Activated CD4-positive, alpha-beta T cell treated with anti-CD3 and anti-CD28 coated beads, Interleukin-2, amount 50 U/mL, for 24 hours (primary cell): Measurements from ENCODE around the gene ANP32B.
A peak's percentile ranks its signal among the peaks of the same experiment; 100 is the strongest.

ENCODE experiments used
- DNase-seq, 2 donors: peaks; one replicate each; pipeline ENCODE4 v3.0.0-alpha.2; 2020; ENCODE audit warnings: low read depth in 1 of 2, low spot score in 1 of 2

Gene ANP32B

GRCh38 chr9:98021306-98022040, 38.3 kb downstream of the ANP32B start:
- no peak for DNase-seq

DNA sequence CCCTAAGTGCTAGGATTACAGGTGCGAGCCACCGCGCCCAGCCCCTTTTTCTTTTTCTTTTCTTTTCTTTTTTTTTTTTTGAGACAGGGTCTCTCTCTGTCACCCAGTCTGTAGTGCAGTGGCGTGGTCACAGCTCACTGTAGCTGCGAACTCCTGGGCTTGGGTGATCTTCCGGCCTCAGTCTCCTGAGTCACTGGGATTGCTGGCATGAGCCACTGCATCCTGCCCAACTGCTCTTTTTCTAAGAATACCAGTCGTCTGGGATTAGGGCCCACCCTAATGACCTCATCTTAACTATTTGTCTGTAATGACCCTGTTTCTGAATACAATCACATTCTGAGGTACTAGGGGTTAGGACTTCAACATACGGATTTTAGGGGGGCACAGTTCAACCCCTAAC, 39.3 kb downstream of the ANP32B start:
- no peak for DNase-seq

- DNase-seq: no peak
These were observed 41.6 kb downstream of the ANP32B start for GRCh38 chr9:98024702-98025101.

GRCh38 chr9:98031169-98031568, 48.0 kb downstream of the ANP32B start:
- no peak for DNase-seq

- no peak for DNase-seq
These were observed 48.8 kb downstream of the ANP32B start for GRCh38 chr9:98031935-98032334.

DNA sequence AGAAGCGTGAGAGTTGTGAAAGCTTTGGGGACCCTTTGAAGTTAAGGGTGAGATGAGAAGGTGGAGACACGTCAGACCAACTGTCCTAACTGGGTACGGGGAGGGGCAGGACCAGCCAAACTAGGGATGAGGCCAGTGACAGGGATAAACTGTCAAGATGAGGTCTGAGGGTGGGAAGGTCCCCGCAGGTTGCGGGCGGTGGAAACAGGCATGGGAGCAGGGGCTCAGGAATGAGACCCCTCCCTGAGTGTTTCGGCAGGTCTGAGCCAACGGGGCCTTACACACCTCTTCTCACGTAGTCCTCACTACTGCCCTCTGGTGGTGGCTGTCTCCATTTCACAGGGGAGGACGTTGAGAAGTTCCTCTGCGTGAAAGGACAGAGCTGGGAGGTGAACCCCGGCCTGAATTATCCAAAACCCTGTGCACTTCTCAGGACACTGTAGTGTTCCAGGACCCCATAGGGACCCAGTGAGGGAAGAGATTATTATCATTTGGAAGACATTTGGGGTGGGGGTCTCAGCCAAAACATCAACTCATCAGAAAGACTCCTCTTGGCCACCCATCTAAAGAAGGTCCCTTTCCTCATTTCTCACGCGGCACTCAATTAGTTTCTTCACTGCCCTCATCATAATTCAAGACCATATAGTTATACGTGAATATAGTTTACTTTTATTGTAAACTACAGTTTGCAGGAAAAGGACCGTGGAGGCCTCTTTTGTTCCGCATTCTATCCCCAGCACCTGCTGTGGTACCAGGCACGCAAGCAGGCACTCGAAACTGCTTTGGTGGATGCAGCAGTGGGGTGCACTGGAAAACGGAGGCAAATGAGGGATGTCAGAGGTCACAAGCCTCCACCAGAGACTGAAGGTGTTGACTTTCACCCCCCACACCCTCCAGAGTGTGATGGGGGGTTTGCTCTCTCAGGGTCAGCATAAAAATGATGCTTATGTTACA, 51.7 kb downstream of the ANP32B start:
- peak; percentile 87 to 89 for DNase-seq

- DNase-seq: no peak
These were observed 54.2 kb downstream of the ANP32B start for GRCh38 chr9:98037357-98037756.

GRCh38 chr9:98038958-98039357, 55.8 kb downstream of the ANP32B start:
- DNase-seq: no peak

DNA sequence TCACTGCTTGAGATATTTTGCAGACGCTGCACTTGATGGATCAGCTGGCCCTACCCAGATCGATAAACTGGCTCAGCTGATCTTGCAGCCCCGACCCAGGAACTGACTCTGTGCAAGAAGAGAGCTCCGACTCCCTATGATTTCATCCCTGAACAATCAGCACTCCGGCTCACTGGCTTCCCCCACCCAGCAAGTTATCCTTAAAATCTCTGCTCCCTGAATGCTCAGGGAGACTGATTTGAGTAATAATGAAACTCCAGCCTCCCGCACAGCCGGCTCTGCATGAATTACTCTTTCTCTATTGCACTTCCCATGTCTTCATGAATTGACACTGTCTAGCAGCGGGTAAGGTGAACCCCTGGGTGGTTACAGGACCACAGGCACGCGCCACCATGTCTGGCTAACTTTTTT, 56.5 kb downstream of the ANP32B start:
- no peak for DNase-seq

DNA sequence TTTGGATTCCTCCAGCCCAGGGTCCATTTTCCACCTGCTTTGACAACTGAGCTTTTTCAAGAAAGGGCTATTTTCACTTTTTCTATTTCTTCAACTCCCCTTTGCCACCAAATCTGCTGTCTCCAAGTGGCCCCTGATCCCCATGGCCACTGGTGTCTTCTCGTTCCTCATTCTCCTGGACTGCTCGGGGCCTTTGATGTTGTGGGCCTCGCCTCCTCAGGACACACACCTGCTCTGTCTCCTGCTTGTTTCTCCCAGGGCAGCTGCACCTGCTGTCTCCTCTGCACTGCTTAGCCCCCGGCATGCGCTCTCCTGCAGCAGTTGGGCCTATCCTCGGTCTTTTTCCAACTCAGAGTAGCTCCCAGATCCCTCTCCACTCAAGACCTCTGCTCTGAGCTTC, 57.1 kb downstream of the ANP32B start:
- no peak for DNase-seq

GRCh38 chr9:98043915-98044314, 60.8 kb downstream of the ANP32B start:
- no peak for DNase-seq

DNA sequence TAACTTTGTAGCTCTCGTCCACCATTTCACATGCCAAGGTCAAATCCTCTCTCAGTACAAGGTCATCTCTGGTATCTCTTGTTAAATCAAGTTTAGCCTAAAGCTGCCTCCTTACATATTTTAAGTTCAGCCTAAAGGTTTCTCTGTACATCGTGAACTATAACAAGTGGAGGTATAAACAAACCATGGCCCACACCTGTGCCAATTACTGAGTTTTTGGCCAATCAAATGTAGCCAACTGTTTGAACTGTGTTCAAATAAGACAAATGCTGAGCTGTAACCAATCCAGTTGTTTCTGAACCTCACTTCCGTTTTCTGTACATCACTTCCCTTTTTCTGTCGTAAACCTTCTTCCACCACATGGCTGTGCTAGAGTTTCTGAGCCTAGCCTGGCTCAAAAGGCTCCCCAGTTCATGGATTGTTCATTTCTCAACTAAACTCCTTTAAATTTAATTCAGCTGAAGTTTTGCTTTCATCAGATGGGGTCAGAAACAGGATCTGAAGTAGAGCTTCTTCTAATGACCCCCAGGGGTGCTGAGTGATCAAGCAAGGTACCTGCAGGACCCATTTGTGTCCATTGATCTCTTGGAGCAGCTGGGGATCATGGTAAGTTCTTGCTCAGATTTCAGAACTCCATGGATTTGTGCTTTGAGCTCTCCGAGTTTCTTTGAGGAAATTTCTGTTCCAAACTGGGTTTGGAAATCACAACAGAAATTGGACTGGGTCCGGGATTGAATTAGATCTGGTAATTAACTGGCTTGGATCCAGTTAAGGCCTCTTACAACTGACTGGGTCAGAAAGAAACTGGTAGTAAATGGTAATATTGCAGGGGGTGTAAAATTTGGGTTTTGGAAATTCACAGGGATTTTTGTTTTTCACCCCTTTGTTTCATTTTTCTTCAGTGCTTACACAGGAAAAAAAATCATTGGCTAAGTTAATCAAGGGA, 62.4 kb downstream of the ANP32B start:
- DNase-seq: peak in 1 of 2 donors; percentile 54

DNA sequence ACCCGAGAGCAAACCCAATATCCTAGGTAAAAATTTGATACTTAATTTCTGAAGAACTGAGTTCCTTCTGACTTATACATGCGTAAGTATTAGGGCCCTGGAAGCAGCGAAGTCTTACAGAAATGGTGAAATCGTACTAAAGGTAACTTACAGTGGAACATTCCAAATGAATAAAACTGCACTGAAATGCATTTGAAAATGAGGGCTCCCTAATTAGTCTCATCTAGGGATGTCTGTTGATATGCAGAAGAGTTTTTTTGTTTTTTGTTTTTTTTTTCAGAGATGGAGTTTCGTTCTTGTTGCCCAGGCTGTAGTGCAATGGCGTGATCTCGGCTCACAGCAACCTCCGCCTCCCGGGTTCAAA, 63.0 kb downstream of the ANP32B start:
- DNase-seq: no peak

DNA sequence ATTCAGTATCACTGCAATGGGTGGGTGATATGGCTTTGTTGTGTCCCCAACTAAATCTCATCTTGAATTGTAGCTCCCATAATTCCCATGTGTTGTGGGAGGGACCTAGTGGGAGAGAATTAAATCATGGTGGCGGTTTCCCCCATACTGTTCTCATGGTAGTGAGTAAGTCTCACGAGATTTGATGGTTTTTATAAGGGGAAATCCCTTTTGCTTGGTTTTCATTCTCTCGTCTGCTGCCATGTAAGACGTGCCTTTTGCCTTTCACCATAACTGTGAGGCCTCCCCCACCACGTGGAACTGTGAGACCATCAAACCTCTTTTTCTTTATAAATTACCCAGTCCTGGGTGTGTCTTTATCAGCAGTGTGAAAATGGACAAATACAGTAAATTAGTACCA, 63.9 kb downstream of the ANP32B start:
- no peak for DNase-seq

GRCh38 chr9:98049288-98050072, 66.3 kb downstream of the ANP32B start:
- DNase-seq: no peak

DNA sequence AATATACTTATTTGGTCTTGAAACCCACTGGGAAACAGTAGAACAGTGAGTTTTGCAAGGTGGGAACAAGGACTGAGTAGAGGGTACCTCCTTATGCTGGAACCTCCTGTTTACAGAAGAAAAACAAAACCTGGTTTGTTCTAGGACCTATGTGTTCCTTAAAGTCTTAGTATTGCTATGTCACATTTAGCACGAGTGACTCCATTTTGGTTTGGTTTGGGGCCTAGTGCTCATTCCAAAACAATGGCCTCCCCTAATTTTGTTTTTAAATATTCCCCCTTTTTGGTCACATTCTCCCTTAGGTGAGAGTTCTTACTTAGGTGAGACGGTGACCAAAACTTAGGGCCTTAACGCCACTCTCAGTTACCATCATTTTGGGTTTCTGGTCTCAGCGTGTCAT, 67.2 kb downstream of the ANP32B start:
- DNase-seq: no peak

- DNase-seq: no peak
These were observed 71.3 kb downstream of the ANP32B start for GRCh38 chr9:98054376-98054951.

DNA sequence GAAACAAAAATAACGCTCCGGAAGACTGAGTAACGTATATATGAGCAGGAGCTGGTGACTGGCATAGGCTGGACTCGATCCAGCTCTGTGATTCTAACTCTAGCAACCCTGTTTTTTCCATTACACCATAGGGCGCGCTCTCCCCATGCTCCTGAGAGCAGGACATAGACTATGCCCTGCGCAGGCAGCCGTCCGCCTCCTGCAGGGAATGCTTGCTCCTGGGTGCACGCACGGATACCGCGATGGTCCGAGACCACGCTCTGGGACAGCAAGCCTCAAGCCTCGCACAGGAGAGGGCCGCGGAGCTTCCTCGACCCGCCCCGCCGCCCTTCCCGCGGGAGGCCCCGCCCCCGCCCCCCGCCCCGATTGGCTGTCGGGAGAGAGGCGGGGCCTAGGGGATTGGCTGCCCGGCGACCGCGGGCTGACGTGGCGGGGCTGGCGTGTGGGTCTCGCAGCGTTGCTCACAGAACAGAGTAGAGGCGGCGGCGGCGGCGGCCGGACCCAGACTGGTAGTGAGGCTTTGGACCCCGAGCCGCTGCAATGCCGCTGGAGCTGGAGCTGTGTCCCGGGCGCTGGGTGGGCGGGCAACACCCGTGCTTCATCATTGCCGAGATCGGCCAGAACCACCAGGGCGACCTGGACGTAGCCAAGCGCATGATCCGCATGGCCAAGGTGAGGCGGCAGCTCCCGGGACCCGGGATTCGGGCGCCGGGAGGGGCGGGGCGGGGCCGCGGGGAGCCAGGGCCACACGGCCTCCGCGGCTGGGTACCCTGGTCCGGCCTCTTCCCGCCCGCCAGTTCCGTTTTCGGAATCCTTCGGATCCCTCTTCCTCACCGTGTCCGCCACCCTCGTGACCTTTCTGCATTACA, 73.4 kb downstream of the ANP32B start, which contains the start of gene NANS:
Gene NANS (plus strand): TSS at position 464 of the 869 bp plus-strand sequence. CDS start 77 bp downstream, at position 541.
- peak; percentile 81 to 84 for DNase-seq
